GM18907 (cell line): ENCODE measurements around the gene ERC1.
"Not testable (repeated sequence)": the region's sequence is repeated elsewhere in the genome, so short reads cannot be mapped to it uniquely, and the experiment has no call there.

Experiments used
- ATAC-seq: cut with Tn5 transposase; IDR thresholded peaks from one replicate; pipeline ENCODE4 v1.9.1; 2021; ENCODE audit warnings: mild to moderate bottlenecking, moderate library complexity; ENCODE audit not compliant: unreplicated experiment

Gene ERC1

GRCh38 chr12:1115484-1116231 is 124.6 kb downstream of the ERC1 start:
- ATAC-seq = no peak

- no peak for ATAC-seq
Measured at GRCh38 chr12:1117371-1117770, 126.3 kb downstream of the ERC1 start.

GRCh38 chr12:1117970-1118563 is 127.0 kb downstream of the ERC1 start:
- no peak for ATAC-seq

- no peak for ATAC-seq
Measured at GRCh38 chr12:1122786-1123185, 131.8 kb downstream of the ERC1 start.

GRCh38 chr12:1126091-1126490 is 135.1 kb downstream of the ERC1 start:
- ATAC-seq = no peak

GRCh38 chr12:1127021-1127420 is 136.0 kb downstream of the ERC1 start:
- no peak for ATAC-seq

GRCh38 chr12:1130164-1130563 is 139.1 kb downstream of the ERC1 start:
- ATAC-seq = no peak

- ATAC-seq = no peak
Measured at GRCh38 chr12:1130571-1130970, 139.5 kb downstream of the ERC1 start.

- ATAC-seq = no peak
Measured at GRCh38 chr12:1131811-1132224, 140.8 kb downstream of the ERC1 start.

- no peak for ATAC-seq
Measured at GRCh38 chr12:1132311-1132710, 141.3 kb downstream of the ERC1 start.

- no peak for ATAC-seq
Measured at GRCh38 chr12:1138691-1139090, 147.7 kb downstream of the ERC1 start.

- not testable (repeated sequence) for ATAC-seq
Measured at GRCh38 chr12:1146758-1147157, 155.7 kb downstream of the ERC1 start.

GRCh38 chr12:1147821-1148220 is 156.8 kb downstream of the ERC1 start:
- no peak for ATAC-seq

GRCh38 chr12:1157046-1157445 is 166.0 kb downstream of the ERC1 start:
- no peak for ATAC-seq

GRCh38 chr12:1161197-1161596 is 170.2 kb downstream of the ERC1 start:
- ATAC-seq = no peak

- no peak for ATAC-seq
Measured at GRCh38 chr12:1162081-1162760, 171.2 kb downstream of the ERC1 start.

GRCh38 chr12:1167784-1168183 is 176.8 kb downstream of the ERC1 start:
- no peak for ATAC-seq

GRCh38 chr12:1170411-1170810 is 179.4 kb downstream of the ERC1 start:
- no peak for ATAC-seq

- no peak for ATAC-seq
Measured at GRCh38 chr12:1171657-1172408, 180.8 kb downstream of the ERC1 start.

GRCh38 chr12:1173781-1174617 is 183.0 kb downstream of the ERC1 start:
- ATAC-seq = no peak
